ENCODE measurements around the gene PLA2G2C. TPM values are rescaled to one million over a fixed set of nuclear protein-coding genes. Genes with fewer than 3 reads are reported as not detected.

The PLA2G2C gene
- total RNA-seq, 4 donors from 2014 or later = not detected

DNA sequence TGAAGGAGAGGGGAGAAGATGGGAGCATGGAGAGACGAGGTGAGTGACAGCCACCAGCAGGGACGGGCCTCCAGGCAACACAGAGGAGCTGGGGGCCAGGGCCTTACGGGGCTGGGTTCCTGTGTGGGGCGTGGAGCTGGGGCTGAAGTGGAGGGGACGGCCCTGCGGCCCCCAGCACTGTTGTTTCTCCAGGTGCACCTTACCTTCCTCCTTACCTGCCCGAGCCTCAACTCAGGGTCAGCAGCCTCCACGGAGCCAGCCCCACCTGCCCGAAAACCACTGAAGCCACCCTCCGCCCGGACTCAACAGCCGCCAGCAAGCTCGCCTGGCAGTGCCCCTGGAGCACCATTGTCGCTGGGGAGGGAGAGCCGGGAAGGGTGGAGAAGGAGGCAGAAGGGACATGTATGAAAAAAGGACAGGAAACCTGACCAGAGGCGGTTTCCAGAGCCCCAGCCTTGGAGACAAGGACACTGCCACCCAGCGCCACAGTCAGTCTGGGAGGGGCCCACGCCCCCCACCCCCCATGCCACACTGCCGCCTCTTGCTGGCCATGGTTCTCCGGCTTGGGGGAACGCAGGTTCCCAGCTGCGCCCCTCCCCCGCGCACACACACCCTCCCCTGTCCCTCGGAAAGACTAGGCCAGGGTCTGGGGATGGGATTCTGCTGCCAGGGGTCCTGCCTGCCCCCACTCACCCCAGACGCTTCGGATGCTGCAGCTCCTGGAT is 36.6 kb downstream of the PLA2G2C start:
- 87% methylated on average over 16 of the region's 27 CpGs for WGBS
- DNase-seq (ENCODE audit: low spot score in 2 of 2) = peak in 1 of 2 donors; percentile 46
- Histone ChIP-seq H3K4me3 (no peak overlapping the region), H3K27me3 (no peaks in the 10 kb centered on the region), H3K27ac (no peak overlapping the region), H3K9me3 (no peaks in the 10 kb centered on the region), H3K36me3 (no peaks in the 10 kb centered on the region), H3K4me1 (peaks cover 29% of the 10 kb centered on the region)
- no peak for TF ChIP-seq POLR2AphosphoS5 (IDR thresholded peaks at IDR 0.05)
- TF ChIP-seq, protein P1, sequence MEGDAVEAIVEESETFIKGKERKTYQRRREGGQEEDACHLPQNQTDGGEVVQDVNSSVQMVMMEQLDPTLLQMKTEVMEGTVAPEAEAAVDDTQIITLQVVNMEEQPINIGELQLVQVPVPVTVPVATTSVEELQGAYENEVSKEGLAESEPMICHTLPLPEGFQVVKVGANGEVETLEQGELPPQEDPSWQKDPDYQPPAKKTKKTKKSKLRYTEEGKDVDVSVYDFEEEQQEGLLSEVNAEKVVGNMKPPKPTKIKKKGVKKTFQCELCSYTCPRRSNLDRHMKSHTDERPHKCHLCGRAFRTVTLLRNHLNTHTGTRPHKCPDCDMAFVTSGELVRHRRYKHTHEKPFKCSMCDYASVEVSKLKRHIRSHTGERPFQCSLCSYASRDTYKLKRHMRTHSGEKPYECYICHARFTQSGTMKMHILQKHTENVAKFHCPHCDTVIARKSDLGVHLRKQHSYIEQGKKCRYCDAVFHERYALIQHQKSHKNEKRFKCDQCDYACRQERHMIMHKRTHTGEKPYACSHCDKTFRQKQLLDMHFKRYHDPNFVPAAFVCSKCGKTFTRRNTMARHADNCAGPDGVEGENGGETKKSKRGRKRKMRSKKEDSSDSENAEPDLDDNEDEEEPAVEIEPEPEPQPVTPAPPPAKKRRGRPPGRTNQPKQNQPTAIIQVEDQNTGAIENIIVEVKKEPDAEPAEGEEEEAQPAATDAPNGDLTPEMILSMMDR (IDR thresholded peaks at IDR 0.05) = no peak
- no peak for TF ChIP-seq POLR2A (IDR thresholded peaks at IDR 0.05)
- TF ChIP-seq EP300 (IDR thresholded peaks at IDR 0.05) = no peak

DNA sequence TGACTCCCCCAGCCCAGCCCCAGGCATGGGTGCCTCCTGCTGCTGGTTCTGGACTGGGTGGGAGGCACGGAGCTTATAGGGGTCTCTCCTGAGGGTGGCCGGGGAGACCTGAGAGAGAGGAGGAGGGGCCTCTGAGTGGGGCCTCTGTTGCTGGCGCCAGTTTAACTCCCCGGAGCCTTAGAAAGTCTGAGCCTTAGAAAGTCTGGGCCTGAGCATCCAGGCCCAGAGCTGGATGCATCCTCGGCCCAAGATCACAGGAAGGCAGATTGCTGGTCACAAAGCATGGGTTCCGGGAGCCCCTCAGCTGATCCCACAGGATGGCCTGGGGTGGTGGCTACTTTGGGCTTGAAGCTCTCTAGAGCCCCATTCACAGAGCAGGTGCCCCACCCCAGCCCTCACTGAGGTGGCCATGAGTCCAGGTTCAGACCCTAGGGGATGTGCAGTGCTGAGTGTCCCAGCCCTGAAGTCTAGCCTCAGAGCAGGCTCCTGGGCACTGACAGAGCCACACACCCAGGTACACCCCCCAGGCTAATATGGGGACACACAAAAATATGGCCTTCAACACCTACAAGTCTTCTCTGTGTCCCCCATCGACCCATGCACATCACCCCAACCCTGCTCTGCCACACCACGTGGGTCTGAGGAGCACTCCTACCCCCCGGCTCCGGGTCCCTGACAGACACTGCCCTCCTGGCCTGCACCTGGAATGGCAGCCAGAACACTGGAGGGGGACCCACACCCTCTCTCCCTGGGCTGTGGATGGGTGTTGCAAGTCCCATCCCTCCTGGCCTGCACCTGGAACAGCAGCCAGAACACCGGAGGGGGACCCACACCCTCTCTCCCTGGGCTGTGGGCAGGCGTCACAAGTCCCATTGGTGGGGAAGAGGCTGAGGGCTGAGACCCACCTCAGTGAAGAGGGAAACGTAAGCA is 37.5 kb downstream of the PLA2G2C start:
- H3K4me3 ChIP-seq = no peak overlapping the region
- WGBS = 82% methylated on average over 8 of the region's 13 CpGs
- H3K36me3 ChIP-seq = no peaks in the 10 kb centered on the region
- H3K27me3 ChIP-seq = no peaks in the 10 kb centered on the region
- no peak overlapping the region for H3K27ac ChIP-seq
- no peaks in the 10 kb centered on the region for H3K9me3 ChIP-seq
- TF ChIP-seq, protein P1 (IDR thresholded peaks at IDR 0.05) = no peak
- TF ChIP-seq EP300 (IDR thresholded peaks at IDR 0.05) (no peak), POLR2AphosphoS5 (IDR thresholded peaks at IDR 0.05) (no peak), POLR2A (IDR thresholded peaks at IDR 0.05) (no peak)
- DNase-seq (ENCODE audit: low spot score in 2 of 2) = peak in 1 of 2 donors; percentile 58
- peaks cover 25% of the 10 kb centered on the region for H3K4me1 ChIP-seq

DNA sequence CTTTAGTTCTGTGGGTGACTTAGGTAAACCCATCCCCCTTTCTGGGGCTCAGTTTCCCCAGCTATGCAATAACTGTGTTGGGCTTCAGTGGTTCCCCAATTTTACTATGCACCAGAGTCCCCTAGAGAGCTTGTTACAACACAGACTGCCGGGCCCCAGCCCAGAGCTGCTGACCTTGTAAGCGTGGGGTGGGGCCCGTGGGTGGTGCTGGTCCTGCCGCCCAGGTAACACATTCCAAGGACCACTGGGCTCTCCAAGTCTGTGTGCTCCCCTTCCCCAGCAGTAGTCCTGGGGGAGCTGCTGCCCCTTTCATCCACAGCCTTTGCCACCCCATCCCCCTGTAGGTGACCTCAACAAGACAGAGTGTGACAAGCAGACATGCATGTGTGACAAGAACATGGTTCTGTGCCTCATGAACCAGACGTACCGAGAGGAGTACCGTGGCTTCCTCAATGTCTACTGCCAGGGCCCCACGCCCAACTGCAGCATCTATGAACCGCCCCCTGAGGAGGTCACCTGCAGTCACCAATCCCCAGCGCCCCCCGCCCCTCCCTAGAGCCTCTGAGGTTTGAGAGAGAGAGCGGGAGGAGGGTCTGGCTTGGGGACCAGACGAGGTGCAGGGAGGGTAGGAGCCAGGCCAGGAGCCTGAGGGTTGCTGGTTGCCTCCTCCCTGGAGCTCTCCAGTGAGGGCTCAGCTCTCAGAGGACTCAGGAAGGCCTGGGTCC is 38.3 kb downstream of the PLA2G2C start:
- Histone ChIP-seq H3K27me3 (no peaks in the 10 kb centered on the region), H3K4me1 (peaks cover 21% of the 10 kb centered on the region), H3K36me3 (no peaks in the 10 kb centered on the region), H3K27ac (no peak overlapping the region), H3K4me3 (no peak overlapping the region), H3K9me3 (no peaks in the 10 kb centered on the region)
- TF ChIP-seq POLR2A (IDR thresholded peaks at IDR 0.05) (no peak), EP300 (IDR thresholded peaks at IDR 0.05) (no peak), POLR2AphosphoS5 (IDR thresholded peaks at IDR 0.05) (no peak)
- TF ChIP-seq, protein P1 (IDR thresholded peaks at IDR 0.05) = no peak
- WGBS = no CpG with 5 or more reads among the region's 13 CpGs
- DNase-seq (ENCODE audit: low spot score in 2 of 2) = peak in 1 of 2 donors; percentile 59

DNA sequence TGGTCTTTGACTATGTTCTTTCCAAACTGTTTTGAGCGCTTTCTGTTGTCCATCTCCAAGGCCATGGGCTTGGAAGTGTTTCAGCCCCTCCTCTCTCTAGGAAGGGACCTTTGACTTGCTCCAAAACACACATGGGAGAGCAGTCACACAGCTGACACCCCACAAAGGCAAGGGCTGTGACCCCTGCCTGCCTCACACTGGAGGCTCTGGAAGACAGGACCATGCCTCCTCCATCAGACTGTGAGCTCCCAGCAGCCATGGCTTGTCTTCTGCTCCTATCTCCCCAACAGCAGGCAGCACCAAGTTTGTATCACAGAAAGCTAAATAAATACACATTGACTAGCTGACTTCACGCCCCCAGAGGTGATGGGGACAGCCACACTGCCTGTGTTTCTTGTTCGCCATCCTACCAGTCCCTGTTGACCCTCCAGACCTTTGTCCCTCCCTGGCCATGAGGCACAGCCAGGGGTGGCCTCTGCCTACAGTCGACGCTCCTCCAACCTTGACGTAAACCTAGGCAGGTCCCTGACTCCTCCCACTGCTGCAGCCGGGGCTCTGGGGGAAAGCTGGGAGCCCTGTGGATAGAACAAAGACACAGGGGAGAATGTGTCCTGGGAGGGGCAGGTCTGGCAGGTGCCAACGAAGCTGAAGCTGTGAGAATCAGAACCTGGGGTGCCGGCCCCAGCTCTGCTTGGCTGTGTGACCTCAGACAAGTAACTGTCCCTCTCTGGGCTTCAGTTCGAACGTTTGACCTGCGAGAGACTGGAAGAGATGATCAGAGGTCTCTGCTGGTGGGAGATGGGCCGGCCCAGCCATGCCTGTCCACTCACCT is 42.4 kb downstream of the PLA2G2C start:
- H3K27me3 ChIP-seq = no peaks in the 10 kb centered on the region
- H3K36me3 ChIP-seq = no peaks in the 10 kb centered on the region
- no peak overlapping the region for H3K4me3 ChIP-seq
- DNase-seq (ENCODE audit: low spot score in 2 of 2) = peak in 1 of 2 donors; percentile 53
- peaks cover 7% of the 10 kb centered on the region for H3K4me1 ChIP-seq
- H3K27ac ChIP-seq = no peak overlapping the region
- no peaks in the 10 kb centered on the region for H3K9me3 ChIP-seq
- TF ChIP-seq, protein P1 (IDR thresholded peaks at IDR 0.05) = no peak
- TF ChIP-seq POLR2A (IDR thresholded peaks at IDR 0.05) (no peak), POLR2AphosphoS5 (IDR thresholded peaks at IDR 0.05) (no peak), EP300 (IDR thresholded peaks at IDR 0.05) (no peak)
- WGBS = 81% methylated on average over 10 of the region's 13 CpGs
